ENCODE results near the gene HCN1.

HCN1 gene

GRCh38 chr5:45696206-45696836 lies at the start of gene HCN1:
TSS of gene HCN1 (minus strand) at chr5:45696380.
- H3K4me1 ChIP-seq (ENCODE audit: insufficient read depth, low read length), result peaks cover 21% of the 10 kb centered on the region
- H3K9ac ChIP-seq (ENCODE audit: low read depth, low read length), result peak within 1 kb of the TSS; percentile 66; the same call in 1 of the 2 replicates
- no peak within 1 kb of the TSS for H3K27ac ChIP-seq (ENCODE audit: low read length)
- no peaks in the 10 kb centered on the region for H3K36me3 ChIP-seq (ENCODE audit: insufficient read depth, low read depth, low read length)
- peak within 1 kb of the TSS; percentile 83 for H3K4me3 ChIP-seq (ENCODE audit: low read length)
- peaks cover 34% of the 10 kb centered on the region for H3K27me3 ChIP-seq (ENCODE audit: insufficient read depth, low read length)
- H3K9me3 ChIP-seq (ENCODE audit: insufficient read depth, low read depth, low read length), result no peaks in the 10 kb centered on the region

- Histone ChIP-seq H3K36me3 (ENCODE audit: insufficient read depth, low read depth, low read length) (no peaks in the 10 kb centered on the region), H3K4me3 (ENCODE audit: low read length) (no peak overlapping the region), H3K4me1 (ENCODE audit: insufficient read depth, low read length) (peaks cover 3% of the 10 kb centered on the region; the same call in 1 of the 2 replicates), H3K27ac (ENCODE audit: low read length) (no peak overlapping the region), H3K9ac (ENCODE audit: low read depth, low read length) (no peak overlapping the region), H3K27me3 (ENCODE audit: insufficient read depth, low read length) (no peaks in the 10 kb centered on the region), H3K9me3 (ENCODE audit: insufficient read depth, low read depth, low read length) (no peaks in the 10 kb centered on the region)
These were observed 44.9 kb upstream of the HCN1 start for GRCh38 chr5:45741110-45741509.

- H3K27ac ChIP-seq (ENCODE audit: low read length), result no peak overlapping the region
- no peaks in the 10 kb centered on the region for H3K27me3 ChIP-seq (ENCODE audit: insufficient read depth, low read length)
- no peaks in the 10 kb centered on the region for H3K36me3 ChIP-seq (ENCODE audit: insufficient read depth, low read depth, low read length)
- no peaks in the 10 kb centered on the region for H3K9me3 ChIP-seq (ENCODE audit: insufficient read depth, low read depth, low read length)
- no peak overlapping the region for H3K4me3 ChIP-seq (ENCODE audit: low read length)
- peaks cover 3% of the 10 kb centered on the region; the same call in 1 of the 2 replicates for H3K4me1 ChIP-seq (ENCODE audit: insufficient read depth, low read length)
- H3K9ac ChIP-seq (ENCODE audit: low read depth, low read length), result no peak overlapping the region
These were observed 41.0 kb upstream of the HCN1 start for GRCh38 chr5:45737153-45737552.

GRCh38 chr5:45725537-45725936 lies 29.4 kb upstream of the HCN1 start:
- H3K9ac ChIP-seq (ENCODE audit: low read depth, low read length), result no peak overlapping the region
- H3K36me3 ChIP-seq (ENCODE audit: insufficient read depth, low read depth, low read length), result no peaks in the 10 kb centered on the region
- H3K9me3 ChIP-seq (ENCODE audit: insufficient read depth, low read depth, low read length), result no peaks in the 10 kb centered on the region
- H3K27ac ChIP-seq (ENCODE audit: low read length), result no peak overlapping the region
- H3K27me3 ChIP-seq (ENCODE audit: insufficient read depth, low read length), result no peaks in the 10 kb centered on the region
- no peak overlapping the region for H3K4me3 ChIP-seq (ENCODE audit: low read length)
- peaks cover 7% of the 10 kb centered on the region; the same call in 1 of the 2 replicates for H3K4me1 ChIP-seq (ENCODE audit: insufficient read depth, low read length)

GRCh38 chr5:45697201-45697600 lies 1.0 kb upstream of the HCN1 start:
- Histone ChIP-seq H3K27me3 (ENCODE audit: insufficient read depth, low read length) (peaks cover 34% of the 10 kb centered on the region), H3K4me3 (ENCODE audit: low read length) (no peak overlapping the region), H3K4me1 (ENCODE audit: insufficient read depth, low read length) (peaks cover 21% of the 10 kb centered on the region), H3K36me3 (ENCODE audit: insufficient read depth, low read depth, low read length) (no peaks in the 10 kb centered on the region), H3K9me3 (ENCODE audit: insufficient read depth, low read depth, low read length) (no peaks in the 10 kb centered on the region), H3K27ac (ENCODE audit: low read length) (no peak overlapping the region), H3K9ac (ENCODE audit: low read depth, low read length) (no peak overlapping the region)

GRCh38 chr5:45695804-45696156 lies 400 bp downstream of the HCN1 start:
- no peaks in the 10 kb centered on the region for H3K36me3 ChIP-seq (ENCODE audit: insufficient read depth, low read depth, low read length)
- H3K27ac ChIP-seq (ENCODE audit: low read length), result no peak overlapping the region
- peaks cover 34% of the 10 kb centered on the region for H3K27me3 ChIP-seq (ENCODE audit: insufficient read depth, low read length)
- H3K4me1 ChIP-seq (ENCODE audit: insufficient read depth, low read length), result peaks cover 21% of the 10 kb centered on the region
- H3K9ac ChIP-seq (ENCODE audit: low read depth, low read length), result peak overlapping the region; percentile 66; the same call in 1 of the 2 replicates
- H3K4me3 ChIP-seq (ENCODE audit: low read length), result peak overlapping the region; percentile 83; the same call in 1 of the 2 replicates
- no peaks in the 10 kb centered on the region for H3K9me3 ChIP-seq (ENCODE audit: insufficient read depth, low read depth, low read length)

GRCh38 chr5:45694971-45695803 lies 993 bp downstream of the HCN1 start:
- no peaks in the 10 kb centered on the region for H3K9me3 ChIP-seq (ENCODE audit: insufficient read depth, low read depth, low read length)
- H3K9ac ChIP-seq (ENCODE audit: low read depth, low read length), result peak overlapping the region; percentile 66; the same call in 1 of the 2 replicates
- no peaks in the 10 kb centered on the region for H3K36me3 ChIP-seq (ENCODE audit: insufficient read depth, low read depth, low read length)
- peaks cover 21% of the 10 kb centered on the region for H3K4me1 ChIP-seq (ENCODE audit: insufficient read depth, low read length)
- peaks cover 34% of the 10 kb centered on the region for H3K27me3 ChIP-seq (ENCODE audit: insufficient read depth, low read length)
- H3K27ac ChIP-seq (ENCODE audit: low read length), result no peak overlapping the region
- H3K4me3 ChIP-seq (ENCODE audit: low read length), result peak overlapping the region; percentile 83

GRCh38 chr5:45694255-45694814 lies 1.8 kb downstream of the HCN1 start:
- Histone ChIP-seq H3K9ac (ENCODE audit: low read depth, low read length) (peak overlapping the region; percentile 66; the same call in 1 of the 2 replicates), H3K36me3 (ENCODE audit: insufficient read depth, low read depth, low read length) (no peaks in the 10 kb centered on the region), H3K9me3 (ENCODE audit: insufficient read depth, low read depth, low read length) (no peaks in the 10 kb centered on the region), H3K4me1 (ENCODE audit: insufficient read depth, low read length) (peaks cover 21% of the 10 kb centered on the region), H3K4me3 (ENCODE audit: low read length) (peak overlapping the region; percentile 83), H3K27me3 (ENCODE audit: insufficient read depth, low read length) (peaks cover 34% of the 10 kb centered on the region), H3K27ac (ENCODE audit: low read length) (no peak overlapping the region)

GRCh38 chr5:45692481-45692880 lies 3.7 kb downstream of the HCN1 start:
- Histone ChIP-seq H3K4me1 (ENCODE audit: insufficient read depth, low read length) (peaks cover 17% of the 10 kb centered on the region), H3K36me3 (ENCODE audit: insufficient read depth, low read depth, low read length) (no peaks in the 10 kb centered on the region), H3K9me3 (ENCODE audit: insufficient read depth, low read depth, low read length) (no peaks in the 10 kb centered on the region), H3K27ac (ENCODE audit: low read length) (no peak overlapping the region), H3K9ac (ENCODE audit: low read depth, low read length) (no peak overlapping the region), H3K4me3 (ENCODE audit: low read length) (no peak overlapping the region), H3K27me3 (ENCODE audit: insufficient read depth, low read length) (peaks cover 31% of the 10 kb centered on the region)

GRCh38 chr5:45691656-45692055 lies 4.5 kb downstream of the HCN1 start:
- peaks cover 15% of the 10 kb centered on the region; the same call in 1 of the 2 replicates for H3K4me1 ChIP-seq (ENCODE audit: insufficient read depth, low read length)

GRCh38 chr5:45687701-45688100 lies 8.5 kb downstream of the HCN1 start:
- H3K9ac ChIP-seq (ENCODE audit: low read depth, low read length), result no peak overlapping the region
- peaks cover 4% of the 10 kb centered on the region; the same call in 1 of the 2 replicates for H3K4me1 ChIP-seq (ENCODE audit: insufficient read depth, low read length)
- H3K27ac ChIP-seq (ENCODE audit: low read length), result no peak overlapping the region
- no peaks in the 10 kb centered on the region for H3K9me3 ChIP-seq (ENCODE audit: insufficient read depth, low read depth, low read length)
- no peaks in the 10 kb centered on the region for H3K36me3 ChIP-seq (ENCODE audit: insufficient read depth, low read depth, low read length)
- H3K27me3 ChIP-seq (ENCODE audit: insufficient read depth, low read length), result no peaks in the 10 kb centered on the region
- H3K4me3 ChIP-seq (ENCODE audit: low read length), result no peak overlapping the region

More at GRCh38 chr5:45691656-45692055, 4.5 kb downstream of the HCN1 start:
- Histone ChIP-seq H3K27ac (ENCODE audit: low read length) (no peak overlapping the region), H3K9me3 (ENCODE audit: insufficient read depth, low read depth, low read length) (no peaks in the 10 kb centered on the region), H3K27me3 (ENCODE audit: insufficient read depth, low read length) (peaks cover 23% of the 10 kb centered on the region), H3K36me3 (ENCODE audit: insufficient read depth, low read depth, low read length) (no peaks in the 10 kb centered on the region), H3K9ac (ENCODE audit: low read depth, low read length) (no peak overlapping the region), H3K4me3 (ENCODE audit: low read length) (no peak overlapping the region)

All from iPS-20b (cell line).